GM19438 (cell line): ENCODE data around the gene SORT1.
"Not testable (repeated sequence)": the region's sequence is repeated elsewhere in the genome, so short reads cannot be mapped to it uniquely, and the experiment has no call there.

Source experiments
- ATAC-seq: cut with Tn5 transposase; IDR thresholded peaks from one replicate; pipeline ENCODE4 v1.9.1; 2021; ENCODE audit warnings: low read depth; ENCODE audit not compliant: unreplicated experiment

Gene SORT1

DNA sequence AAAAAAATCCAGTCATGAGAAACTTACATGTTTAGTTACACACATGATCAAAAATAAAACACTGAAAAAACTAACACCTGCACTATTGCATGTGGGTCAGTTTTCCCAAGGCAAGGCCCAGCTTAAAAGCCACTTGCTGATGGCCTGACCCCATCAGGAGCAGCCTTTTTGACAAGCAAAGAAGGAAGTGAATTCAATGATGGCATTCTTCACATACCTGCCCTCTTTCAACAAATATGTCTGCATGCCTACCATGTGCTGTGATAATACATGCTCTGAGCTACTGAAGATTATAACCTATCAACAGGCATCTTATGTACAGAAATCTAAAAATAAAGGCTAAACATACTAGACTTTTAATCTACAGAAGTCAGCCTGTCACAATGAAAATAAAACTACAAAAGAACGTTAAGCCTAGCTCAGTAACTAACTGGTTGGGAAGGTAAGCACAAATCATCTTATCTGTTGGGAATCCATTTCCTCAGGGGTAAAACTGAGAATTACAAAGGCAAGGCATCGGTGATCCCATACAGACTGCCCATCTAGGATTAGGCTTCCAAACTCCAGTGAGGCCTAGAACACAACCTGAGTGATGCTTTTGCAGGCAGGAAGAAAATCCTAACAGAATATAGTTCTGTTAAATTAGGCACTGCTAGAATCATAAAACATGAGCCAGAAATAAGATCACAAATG is 14.5 kb downstream of the SORT1 start:
- no peak for ATAC-seq

DNA sequence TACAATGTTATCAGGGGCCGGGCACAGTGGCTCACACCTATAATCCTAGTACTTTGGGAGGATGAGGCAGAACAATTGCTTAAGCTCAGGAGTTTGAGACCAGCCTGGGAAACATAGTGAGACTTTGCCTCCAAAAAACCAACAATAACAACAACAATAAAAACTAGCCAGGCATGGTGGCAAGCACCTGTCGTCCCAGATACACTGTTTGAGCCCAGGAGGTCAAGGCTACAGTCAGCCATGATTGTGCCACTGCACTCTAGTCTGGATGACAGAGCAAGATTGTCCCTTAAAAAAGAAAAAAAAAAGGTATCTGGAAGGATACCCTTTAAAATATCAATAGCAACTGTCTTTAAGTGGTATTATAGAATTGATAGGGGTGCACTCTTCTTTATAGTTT is 16.1 kb downstream of the SORT1 start:
- ATAC-seq: no peak

GRCh38 chr1:109379907-109380306 is 17.8 kb downstream of the SORT1 start:
- ATAC-seq: no peak

DNA sequence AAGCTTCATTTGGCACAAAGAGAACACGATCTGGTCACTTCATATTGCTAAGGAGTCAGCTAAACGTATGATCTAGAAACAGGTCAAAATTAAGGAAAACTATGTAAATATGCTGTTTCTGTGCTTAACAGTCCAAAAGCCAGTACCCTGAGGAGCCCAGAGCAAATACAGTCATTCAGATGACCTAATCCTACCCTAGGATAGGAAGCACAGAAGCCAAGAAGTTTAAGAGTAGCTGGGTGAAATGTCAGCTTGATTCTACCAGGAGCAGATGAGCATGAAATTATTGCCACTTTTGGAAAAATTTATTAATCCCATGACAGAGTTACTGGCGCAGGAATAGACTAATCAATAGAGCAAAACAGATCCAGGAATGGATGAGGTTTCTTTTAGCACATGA is 18.3 kb downstream of the SORT1 start:
- no peak for ATAC-seq

GRCh38 chr1:109377698-109378097 is 20.0 kb downstream of the SORT1 start:
- no peak for ATAC-seq

GRCh38 chr1:109373696-109374095 is 24.0 kb downstream of the SORT1 start:
- ATAC-seq: not testable (repeated sequence)

DNA sequence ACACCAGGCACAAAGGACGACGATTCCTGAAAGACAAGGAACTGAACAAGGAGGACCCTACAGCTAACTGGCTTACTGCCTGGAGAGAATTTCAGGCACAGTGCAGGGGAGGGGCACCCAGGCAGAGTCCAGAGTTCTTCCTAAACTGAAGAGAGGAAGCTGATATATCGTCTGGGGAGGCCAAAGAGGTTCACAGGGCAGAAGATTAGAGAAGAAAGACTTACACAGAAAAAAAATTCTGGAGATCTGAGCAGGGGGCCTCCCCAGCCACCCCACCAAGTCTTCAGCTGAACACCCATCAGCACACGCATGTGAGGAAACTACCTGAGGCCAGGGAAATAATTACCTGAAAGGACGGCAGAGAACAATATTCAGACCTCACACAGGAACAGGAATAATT is 24.6 kb downstream of the SORT1 start:
- no peak for ATAC-seq

GRCh38 chr1:109372281-109372680 is 25.4 kb downstream of the SORT1 start:
- ATAC-seq: no peak

DNA sequence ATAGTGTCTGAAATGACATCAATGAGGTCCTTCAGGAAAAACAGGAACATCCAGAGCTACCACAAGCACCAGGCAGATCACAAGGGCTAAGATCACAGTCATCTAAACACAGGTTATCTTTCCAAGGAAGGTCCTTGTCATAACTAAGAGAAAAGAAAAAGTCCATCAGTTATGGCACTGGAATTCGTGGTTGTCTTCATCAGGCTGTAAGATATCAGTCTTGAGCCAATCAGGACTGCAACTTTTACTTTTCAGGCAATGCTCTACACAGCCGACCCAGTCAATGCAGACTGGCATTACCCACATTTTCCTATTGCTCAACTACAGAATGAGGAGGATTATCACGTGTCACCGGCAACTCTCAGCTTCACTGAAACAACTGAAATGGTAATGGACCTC is 26.4 kb downstream of the SORT1 start:
- ATAC-seq: no peak

DNA sequence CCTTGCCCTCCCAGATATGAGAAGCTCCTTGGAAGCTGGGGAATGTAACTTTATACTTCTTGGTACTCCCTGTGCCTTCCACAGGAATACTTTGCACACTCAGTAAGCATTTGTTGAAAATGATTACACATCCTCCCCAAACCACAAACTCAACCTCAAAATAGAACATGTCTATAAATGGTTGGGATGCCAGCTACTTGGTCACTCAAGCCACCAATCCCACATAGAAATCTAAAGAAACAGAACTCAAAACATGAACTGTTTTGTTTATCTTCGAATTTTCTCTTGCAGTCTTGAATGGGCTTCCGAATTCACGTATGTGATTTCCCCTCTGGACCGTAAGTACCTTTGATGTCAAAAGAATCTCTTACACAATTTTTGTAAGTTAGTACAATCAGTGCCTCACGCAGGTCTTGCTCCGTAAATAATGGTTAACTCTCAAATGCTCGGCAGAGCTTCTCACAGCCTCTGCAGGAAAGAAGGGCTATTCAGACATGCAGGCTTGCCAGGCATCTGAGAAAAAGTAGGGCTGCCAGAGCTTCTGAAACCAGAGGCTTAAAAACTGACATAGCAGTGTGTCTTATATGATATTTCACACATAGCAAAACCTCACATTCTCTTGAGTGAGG is 26.9 kb downstream of the SORT1 start:
- no peak for ATAC-seq

GRCh38 chr1:109369167-109369746 is 28.5 kb downstream of the SORT1 start:
- no peak for ATAC-seq

GRCh38 chr1:109368464-109368863 is 29.3 kb downstream of the SORT1 start:
- ATAC-seq: no peak

DNA sequence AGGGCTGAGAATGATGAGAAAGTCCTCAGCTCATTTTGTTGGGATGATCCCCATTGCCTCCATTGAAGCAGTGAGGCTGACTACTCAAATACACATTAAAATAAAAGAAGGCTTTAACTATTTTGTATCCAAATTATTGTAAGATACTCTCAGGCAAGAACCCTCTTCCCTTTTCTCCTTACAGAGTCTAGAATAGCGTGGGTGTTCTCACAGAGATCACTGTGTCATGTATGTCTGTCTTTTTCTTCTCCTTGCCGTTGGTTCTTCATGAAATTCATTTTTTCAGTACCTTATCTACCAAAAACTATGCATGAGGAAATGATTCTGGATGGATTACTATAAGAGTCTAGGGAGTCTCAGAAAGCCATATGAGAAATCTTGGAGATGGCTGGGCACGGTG is 30.1 kb downstream of the SORT1 start:
- ATAC-seq: no peak

DNA sequence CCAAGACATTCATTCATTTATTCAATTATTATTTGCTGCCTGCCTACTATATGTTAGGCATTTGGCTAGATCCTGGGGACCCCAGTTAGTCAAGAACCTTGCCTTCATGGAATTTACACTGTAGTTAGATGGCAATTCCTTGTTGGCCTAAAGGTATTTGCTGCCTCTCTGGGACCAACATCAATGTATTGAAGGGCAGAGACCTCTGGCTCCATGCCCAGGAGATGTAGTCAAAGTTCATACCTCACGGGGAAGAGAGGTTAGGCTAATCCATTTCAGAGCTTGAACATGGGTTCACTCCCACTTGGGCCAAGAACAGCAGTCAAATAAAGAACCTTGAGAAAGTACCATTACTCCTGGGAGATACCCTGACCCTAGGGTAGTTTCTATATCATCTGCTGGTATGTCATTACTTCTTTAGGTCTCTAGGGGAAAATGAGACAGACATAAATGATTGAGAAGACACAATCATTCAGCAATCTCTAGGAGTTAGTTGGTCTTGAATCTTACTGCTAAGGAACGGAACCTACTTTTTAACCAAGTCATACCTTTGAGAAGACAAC is 32.0 kb downstream of the SORT1 start:
- ATAC-seq: no peak

DNA sequence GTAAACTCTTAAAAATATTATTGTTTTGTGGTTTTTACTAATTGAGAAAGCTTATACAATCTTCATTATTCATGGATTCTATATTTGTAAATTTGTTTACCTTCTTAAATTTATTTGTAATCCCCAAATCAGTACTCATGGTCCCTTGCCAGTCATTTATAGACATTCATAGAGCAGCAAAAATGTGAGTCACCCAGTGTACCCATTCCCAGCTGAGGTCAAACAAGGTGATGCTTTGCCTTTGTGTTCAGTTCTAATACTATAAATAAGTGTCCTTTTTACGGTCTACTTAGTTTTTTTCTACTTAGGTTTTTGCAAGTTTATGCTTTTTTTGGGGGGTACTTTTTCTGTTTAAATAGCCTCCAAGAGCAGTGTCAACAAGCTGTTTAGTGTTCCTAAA is 36.1 kb downstream of the SORT1 start:
- no peak for ATAC-seq

DNA sequence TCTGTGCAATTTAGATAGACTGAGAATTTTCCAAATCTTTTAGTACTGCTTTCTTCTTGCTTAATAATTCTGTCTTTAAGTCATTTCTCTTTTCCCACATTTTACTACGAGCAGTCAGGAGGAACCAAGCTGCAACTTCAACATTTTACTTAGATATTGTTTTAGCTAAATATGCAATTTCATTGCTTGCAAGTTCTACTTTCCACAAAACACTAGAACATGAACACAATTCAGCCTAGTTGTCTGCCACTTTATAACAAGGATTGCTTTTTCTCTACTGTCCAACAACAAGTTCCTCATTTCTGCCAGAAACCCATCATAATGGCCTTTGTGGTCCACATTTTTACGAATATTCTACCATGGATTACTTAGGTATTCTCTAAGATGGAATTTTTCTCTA is 36.6 kb downstream of the SORT1 start:
- no peak for ATAC-seq

DNA sequence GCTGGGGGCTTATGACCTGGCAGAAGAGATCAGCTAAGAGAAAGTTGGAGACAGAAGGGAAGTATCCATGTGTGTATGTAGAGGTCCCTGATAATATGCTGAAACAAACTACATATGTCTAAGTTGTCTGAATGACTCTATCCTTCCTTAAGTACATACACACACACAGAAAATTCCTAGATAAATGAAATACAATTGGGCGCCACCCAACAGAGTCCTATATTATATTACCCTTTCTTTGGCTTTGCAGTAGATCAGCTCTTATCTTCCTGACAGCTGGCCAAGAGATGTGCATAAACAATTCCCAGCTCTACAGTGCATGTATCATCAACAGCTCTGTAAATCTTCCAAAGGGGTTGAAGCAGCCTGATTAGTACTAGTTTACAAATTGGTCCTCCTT is 40.1 kb downstream of the SORT1 start:
- no peak for ATAC-seq

GRCh38 chr1:109356915-109357314 is 40.8 kb downstream of the SORT1 start:
- ATAC-seq: no peak

- ATAC-seq: no peak
These were observed 41.2 kb downstream of the SORT1 start for GRCh38 chr1:109356505-109356904.

GRCh38 chr1:109354929-109355328 is 42.8 kb downstream of the SORT1 start:
- no peak for ATAC-seq

- no peak for ATAC-seq
These were observed 46.3 kb downstream of the SORT1 start for GRCh38 chr1:109351457-109351856.

DNA sequence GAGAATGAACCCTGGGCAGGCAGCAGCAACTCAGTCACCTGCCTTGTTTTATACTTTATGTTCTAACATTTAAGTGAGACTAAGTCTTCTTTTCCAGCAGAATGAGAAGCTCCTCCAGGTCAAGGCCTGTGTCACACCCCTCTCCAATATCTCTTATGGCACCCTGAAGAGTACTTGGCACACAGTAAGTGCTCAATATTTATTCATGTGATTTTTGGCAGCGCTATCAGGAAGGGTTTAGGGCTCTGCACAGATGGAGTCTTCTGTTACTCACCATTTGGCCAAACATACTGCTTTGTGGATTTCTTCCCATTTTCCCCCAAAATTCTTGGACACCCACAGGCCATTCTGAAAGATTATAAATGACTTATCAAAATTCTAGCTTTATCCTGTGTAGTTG is 47.1 kb downstream of the SORT1 start:
- ATAC-seq: no peak
